ENCODE data around the gene OR52E8. TPM values are rescaled to one million over a fixed set of nuclear protein-coding genes. Genes with fewer than 3 reads are reported as not detected.

Gene OR52E8
- total RNA-seq (2022; extraction: Qiagen RNA extraction) = not detected in 5 replicates

DNA sequence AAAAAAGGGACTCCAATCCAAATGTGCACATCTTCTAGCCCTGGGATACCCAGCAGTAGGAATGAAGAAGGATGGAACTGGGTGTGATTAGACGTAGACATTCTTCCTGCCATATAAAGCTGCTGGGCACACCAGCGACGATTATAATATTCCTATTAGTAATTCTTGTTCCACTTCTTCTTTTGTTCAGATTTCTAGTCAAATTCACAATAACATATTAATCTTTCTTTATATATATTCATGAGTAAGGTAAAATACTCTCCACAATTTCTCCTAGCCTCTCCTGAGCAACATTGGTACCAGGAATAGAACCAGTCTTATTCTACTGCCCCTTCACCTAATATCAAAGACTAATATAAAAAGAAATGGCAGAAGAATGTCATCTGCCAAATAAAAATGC lies at the start of gene OR52E8:
TSS of gene OR52E8 (minus strand) at position 101 of the 400 bp plus-strand sequence. CDS start at position 101, 0 bp downstream.

DNA sequence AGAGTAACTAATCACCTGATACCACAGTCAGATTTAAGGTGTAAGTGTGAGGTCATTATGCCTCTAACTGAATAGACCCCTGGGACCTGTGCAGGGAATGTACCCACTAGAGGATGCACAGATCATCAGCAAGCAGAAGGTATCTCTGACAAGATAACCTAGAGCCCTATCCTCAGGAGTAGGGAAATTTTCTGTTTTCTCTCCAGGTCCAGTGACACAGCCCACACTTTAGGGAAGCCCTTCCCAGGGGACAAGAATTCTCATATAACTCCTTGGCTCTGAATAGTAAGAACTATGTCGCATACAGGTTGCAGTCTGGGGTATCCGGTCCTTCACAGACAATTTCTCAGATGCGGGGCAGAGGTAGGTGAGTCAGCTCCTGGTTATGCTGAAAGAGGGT lies 35.4 kb upstream of the OR52E8 start, which contains the start of gene OR52E5:
TSS of gene OR52E5 (plus strand) at position 301 of the 400 bp plus-strand sequence. CDS start 7,569 bp downstream, outside the sequence.

DNA sequence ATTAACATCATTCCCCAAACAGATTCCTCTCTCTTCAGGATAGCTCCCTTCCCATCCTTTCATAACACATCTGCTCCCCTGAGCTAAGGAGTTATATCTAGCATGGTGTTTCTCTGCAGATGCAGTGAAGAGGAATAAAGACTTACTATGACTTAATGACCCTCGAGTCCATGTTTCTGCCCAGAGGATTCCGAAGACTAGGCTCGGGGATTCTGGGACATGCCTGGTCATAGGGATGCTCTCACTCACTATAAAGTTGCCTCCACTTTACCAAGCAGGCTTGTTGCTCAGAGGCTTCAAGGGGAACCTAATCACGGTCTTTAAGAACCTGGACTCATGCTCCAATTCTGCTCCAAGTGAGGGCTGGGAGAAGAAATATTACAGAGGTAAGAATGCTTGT lies 22.8 kb upstream of the OR52E8 start, which contains the start of gene OR52E4:
TSS of gene OR52E4 (plus strand) at position 301 of the 400 bp plus-strand sequence. CDS start 3,664 bp downstream, outside the sequence.

DNA sequence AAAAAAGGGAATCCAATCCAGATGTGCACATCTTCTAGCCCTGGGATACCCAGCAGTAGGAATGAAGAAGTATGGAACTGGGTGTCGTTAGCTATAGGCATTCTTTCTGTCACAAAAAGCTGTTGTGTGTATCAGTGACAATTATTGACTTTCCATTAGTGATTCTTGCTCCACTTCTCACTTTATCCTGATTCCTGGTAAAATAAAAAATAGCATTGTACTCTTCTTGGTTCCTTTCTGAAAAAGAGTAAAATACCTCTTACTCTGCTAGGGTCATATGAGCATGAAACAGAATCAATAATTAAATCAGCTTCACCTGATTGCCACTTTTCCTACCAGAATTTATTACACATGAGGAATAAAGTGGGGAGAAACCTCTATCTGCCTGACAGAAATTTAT lies 15.7 kb downstream of the OR52E8 start, which contains the start of gene OR52E6:
TSS of gene OR52E6 (minus strand) at position 101 of the 400 bp plus-strand sequence. CDS start at position 101, 0 bp downstream.

DNA sequence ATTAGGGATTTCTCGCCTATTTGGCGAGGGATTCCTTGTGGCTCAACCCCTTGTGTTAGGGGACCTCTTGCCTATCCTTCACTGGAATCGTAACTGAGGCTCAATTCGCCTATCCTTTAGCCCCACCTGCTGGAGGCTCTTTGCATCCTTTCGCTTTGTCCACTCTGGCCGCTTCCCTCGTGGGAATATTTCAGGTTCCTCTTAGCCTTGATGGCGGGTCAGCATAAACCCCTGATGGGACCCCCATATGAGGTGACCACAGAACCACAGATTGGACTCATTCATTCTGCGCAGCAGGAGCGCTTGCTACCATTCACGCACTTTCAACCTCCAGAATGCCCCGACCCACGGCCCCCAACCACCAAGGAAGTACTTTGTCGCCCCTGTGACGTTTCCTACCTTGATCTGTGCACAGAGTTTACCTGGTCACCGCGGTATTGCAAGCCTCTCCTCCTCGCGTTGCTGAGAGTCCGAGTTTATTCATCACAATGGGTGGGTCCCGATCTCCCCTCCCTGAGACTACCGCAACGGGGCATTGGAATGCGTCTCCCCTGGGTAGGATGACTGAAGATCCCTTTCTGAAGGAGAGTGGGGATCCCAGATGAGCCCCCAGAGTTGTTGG lies 48.9 kb downstream of the OR52E8 start, which contains the start of gene OR52N2:
TSS of gene OR52N2 (plus strand) at position 425 of the 622 bp plus-strand sequence. CDS start 11,412 bp downstream, outside the sequence.

Other genes with a start within 250 kb of the OR52E8 start
- 2.8 to 4.3 TPM (median 3.7 TPM) in 5 replicates for gene TRIM34, start 232.7 kb downstream of the OR52E8 start, total RNA-seq (2022; extraction: Qiagen RNA extraction)
- gene TRIM5, start 172.6 kb downstream of the OR52E8 start, total RNA-seq (2022; extraction: Qiagen RNA extraction) = 10.9 to 13.7 TPM (median 12.0 TPM) in 5 replicates
- gene TRIM22, start 167.9 kb downstream of the OR52E8 start, total RNA-seq (2022; extraction: Qiagen RNA extraction) = 0.44 to 1.0 TPM (median 0.81 TPM) in 5 replicates
- not detected in 5 replicates for gene OR56B1, start 121.2 kb downstream of the OR52E8 start, total RNA-seq (2022; extraction: Qiagen RNA extraction)
- gene OR52N4, start 103.4 kb downstream of the OR52E8 start, total RNA-seq (2022; extraction: Qiagen RNA extraction) = not detected in 5 replicates
- not detected in 5 replicates for gene OR52N5, start 74.3 kb downstream of the OR52E8 start, total RNA-seq (2022; extraction: Qiagen RNA extraction)
- gene OR52N1, start 66.4 kb downstream of the OR52E8 start, total RNA-seq (2022; extraction: Qiagen RNA extraction) = not detected in 5 replicates
- gene OR52N2, start 48.8 kb downstream of the OR52E8 start, total RNA-seq (2022; extraction: Qiagen RNA extraction) = not detected in 5 replicates
- not detected in 5 replicates for gene OR52E6, start 15.8 kb downstream of the OR52E8 start, total RNA-seq (2022; extraction: Qiagen RNA extraction)
- not detected in 5 replicates for gene OR52E4, start 22.9 kb upstream of the OR52E8 start, total RNA-seq (2022; extraction: Qiagen RNA extraction)
- not detected in 5 replicates for gene OR52E5, start 35.5 kb upstream of the OR52E8 start, total RNA-seq (2022; extraction: Qiagen RNA extraction)
- not detected in 5 replicates for gene OR56A3, start 84.6 kb upstream of the OR52E8 start, total RNA-seq (2022; extraction: Qiagen RNA extraction)
- not detected in 5 replicates for gene OR56A5, start 110.8 kb upstream of the OR52E8 start, total RNA-seq (2022; extraction: Qiagen RNA extraction)
- gene OR52L1, start 129.3 kb upstream of the OR52E8 start, total RNA-seq (2022; extraction: Qiagen RNA extraction) = not detected in 5 replicates
- not detected in 5 replicates for gene OR56A4, start 149.3 kb upstream of the OR52E8 start, total RNA-seq (2022; extraction: Qiagen RNA extraction)
- not detected in 5 replicates for gene OR56A1, start 173.1 kb upstream of the OR52E8 start, total RNA-seq (2022; extraction: Qiagen RNA extraction)
- not detected in 5 replicates for gene OR56B4, start 250.0 kb upstream of the OR52E8 start, total RNA-seq (2022; extraction: Qiagen RNA extraction)

All from A549 treated with CORT108297 at 1 μM for 4 hours (cell line).